SK-N-MC (cell line): ENCODE results near the gene SGF29.
"Not testable (repeated sequence)": the region's sequence is repeated elsewhere in the genome, so short reads cannot be mapped to it uniquely, and the experiment has no call there.

Experiments used
- EZH2 ChIP-seq: fragments of 200-600 bp; sonication (generic); IDR thresholded peaks from one replicate; pipeline ENCODE4 v1.6.1; 2017; ENCODE audit warnings: antibody characterized with exemption
- FOXP2 ChIP-seq: optimal IDR thresholded peaks from 2 replicates; pipeline ENCODE3; 2011; ENCODE audit warnings: mild to moderate bottlenecking, moderate library complexity; ENCODE audit not compliant: insufficient read depth; ENCODE audit errors: extremely low read length, control extremely low read depth
- POLR2AphosphoS5 ChIP-seq: IDR thresholded peaks from 2 replicates; pipeline ENCODE4 v1.6.1; 2012; ENCODE audit warnings: mild to moderate bottlenecking, low read depth, low read length, borderline replicate concordance

GRCh38 chr16:28620316-28620715 is 66.6 kb downstream of the SGF29 start:
- not testable (repeated sequence) for TF ChIP-seq EZH2, POLR2AphosphoS5, FOXP2
